Activated CD4-positive, alpha-beta T cell treated with anti-CD3 and anti-CD28 coated beads, Interleukin-2, amount 50 U/mL, for 24 hours (primary cell): ENCODE measurements around the gene SEC23IP.

ENCODE experiments used
- DNase-seq, 2 donors: peaks; one replicate each; pipeline ENCODE4 v3.0.0-alpha.2; 2020; ENCODE audit warnings: low read depth in 1 of 2, low spot score in 1 of 2

Gene SEC23IP

DNA sequence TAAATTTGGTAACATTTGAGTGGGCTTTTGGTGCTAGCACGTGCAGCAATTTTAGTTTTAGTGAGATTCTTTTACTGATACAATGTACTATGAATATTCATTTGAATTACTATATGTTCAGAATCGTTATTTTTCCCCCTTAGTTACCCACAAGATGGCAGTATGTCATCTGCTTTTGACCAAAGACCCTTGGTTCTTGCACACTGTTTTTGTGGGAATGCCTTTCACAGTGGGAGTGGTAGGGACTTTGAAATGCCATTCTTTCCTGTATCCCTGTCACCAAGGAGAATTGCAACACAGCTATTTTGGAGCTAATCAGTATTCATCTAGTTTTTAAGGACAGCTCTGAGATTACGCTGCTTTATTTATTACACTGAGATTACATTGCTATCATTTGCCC is 40.6 kb downstream of the SEC23IP start:
- DNase-seq = no peak

DNA sequence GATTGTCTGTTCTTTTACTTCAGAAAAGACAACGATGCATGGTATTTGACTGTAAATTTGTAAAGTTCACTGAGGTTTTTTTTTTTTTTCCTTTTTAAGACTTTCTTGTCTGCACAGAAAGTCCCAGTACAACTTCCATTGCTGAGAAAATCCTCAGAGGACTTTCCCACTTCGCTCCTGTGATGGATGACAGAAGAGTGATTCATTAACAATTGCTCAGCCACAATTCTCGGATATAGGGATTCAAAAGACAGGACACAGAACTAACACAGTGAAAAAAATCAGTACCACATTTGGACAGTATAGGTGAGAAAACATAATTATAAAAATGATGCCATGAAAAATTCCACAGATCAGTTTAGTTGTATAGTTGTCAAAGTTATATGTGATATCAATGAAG is 48.0 kb downstream of the SEC23IP start:
- no peak for DNase-seq

DNA sequence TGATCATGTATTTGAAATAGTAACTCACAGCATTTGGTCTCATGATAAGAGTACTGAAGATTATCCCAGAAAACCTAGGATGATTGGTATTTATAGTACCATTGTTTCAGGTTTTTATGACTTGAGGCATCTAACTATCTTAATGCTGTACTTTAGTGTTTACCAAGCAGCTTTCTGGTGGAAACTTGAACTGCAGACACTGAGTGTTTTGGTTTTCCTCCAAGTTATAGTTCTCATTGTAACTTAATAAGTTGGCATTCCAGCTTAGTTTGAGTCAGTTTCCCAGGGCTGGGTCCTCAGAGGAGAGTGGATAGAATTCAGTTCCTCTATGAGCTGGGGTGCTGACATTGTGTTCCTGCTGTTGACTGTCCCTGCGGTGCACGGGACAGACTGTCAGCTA is 50.4 kb downstream of the SEC23IP start:
- no peak for DNase-seq

DNA sequence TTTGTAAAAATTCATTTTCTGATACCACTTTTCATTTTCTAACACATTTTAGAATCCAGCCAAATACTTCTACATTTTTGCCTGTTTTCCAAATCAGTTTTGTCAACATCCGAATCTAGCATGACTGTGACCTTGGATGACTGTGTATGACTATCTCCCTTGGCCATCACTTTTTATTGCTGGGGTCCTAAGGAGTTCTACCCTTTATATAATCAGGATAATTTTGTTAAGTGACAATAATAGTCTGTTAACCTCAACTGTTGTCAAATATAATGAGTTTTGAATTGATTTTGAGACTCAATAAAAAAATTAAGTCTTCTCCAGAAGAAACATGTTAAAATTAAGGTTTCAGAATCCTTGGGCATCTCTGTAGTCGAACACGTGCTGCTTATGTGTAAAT is 53.3 kb downstream of the SEC23IP start:
- DNase-seq = no peak

DNA sequence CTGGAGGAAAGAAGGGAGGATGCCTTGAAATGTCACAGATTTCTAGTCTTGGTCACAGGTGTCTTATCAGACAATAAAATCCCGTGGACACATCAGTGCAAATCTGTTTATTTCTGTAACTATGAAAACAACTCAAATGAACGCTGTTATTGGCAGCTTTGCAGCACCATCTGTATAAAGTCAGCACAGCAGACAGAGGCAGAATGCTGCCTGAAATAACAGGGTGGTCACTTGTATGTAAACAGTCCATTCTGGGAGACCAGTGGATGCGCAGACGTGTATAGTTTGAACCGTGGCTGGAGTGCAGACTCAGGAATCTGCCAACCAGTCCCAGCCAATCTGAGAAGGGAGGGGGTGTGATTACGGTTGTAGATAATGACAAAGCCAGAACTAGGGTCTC is 54.8 kb downstream of the SEC23IP start:
- DNase-seq = no peak

DNA sequence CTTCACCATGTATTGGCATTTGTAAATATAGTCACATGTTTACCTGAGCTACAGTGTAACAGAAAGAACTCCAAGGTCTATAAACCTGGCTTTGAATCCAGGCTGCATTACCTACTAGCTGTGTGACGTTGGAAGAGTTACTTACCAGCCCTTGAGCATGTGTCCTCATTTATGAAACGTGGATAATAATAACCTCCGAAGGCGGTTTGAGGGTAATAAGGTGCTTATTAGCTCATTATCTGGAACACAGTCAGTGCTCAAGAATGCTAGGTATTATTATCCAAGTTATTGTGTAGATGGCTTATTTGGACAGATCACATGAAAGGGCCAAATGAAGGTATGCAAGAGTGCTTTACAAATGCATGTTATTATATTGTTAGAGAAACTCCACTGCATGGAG is 64.9 kb downstream of the SEC23IP start:
- no peak for DNase-seq

DNA sequence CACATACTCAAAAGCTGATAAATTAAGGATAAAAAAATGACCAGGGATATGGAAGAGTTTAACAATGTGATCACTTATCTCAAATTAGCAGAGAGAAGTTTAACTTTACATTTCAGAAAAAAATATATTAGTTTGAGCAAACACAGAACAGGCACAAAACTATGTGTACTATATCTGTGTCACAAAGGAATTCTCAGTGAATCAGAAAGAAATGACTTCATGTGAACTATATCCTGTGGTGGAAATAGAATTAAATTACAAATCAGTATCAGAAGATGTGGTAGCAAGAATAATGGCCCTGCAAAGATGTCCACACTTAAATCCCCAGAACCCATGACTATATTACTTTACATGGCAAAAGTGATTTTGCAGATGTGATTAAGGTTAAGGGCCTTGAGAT is 70.3 kb downstream of the SEC23IP start:
- DNase-seq = no peak

DNA sequence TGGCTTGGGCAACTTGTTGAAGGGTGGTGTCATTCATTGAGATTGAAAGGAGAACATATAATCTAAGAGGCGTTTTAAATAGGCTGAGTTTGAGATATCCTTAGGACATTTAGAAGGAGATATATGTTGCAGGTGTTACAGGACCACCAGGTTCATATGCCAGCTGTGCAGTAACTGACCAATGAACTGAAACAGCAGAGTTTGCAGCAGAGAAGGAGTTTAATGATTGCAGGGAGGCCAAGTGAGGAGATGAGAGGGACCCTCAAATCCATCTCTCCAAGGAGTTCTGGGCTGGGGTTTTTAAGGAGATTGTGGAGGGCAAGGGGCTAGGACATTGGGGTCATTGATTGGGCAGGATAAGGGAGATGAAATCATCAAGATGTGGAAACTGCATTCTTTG is 74.5 kb downstream of the SEC23IP start:
- no peak for DNase-seq

DNA sequence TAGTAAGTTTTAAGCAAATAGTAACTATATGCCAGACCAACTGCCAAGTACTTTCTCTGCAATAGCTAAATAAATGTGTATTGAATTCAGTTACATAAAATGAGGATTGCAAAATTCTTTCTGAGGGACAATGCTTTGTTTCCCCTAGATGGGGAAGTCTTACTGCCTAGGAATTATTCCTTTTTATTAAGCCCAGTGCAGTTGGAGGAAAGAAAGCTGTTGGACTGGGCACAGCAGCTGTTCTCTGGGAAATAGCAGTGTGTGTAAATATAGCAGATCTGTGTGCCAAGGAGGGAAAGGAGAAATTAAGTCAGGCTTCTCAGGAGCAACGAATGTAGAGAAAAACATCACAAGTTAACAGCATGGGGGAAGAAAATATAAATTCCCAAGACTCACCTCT is 77.1 kb downstream of the SEC23IP start:
- DNase-seq = no peak

DNA sequence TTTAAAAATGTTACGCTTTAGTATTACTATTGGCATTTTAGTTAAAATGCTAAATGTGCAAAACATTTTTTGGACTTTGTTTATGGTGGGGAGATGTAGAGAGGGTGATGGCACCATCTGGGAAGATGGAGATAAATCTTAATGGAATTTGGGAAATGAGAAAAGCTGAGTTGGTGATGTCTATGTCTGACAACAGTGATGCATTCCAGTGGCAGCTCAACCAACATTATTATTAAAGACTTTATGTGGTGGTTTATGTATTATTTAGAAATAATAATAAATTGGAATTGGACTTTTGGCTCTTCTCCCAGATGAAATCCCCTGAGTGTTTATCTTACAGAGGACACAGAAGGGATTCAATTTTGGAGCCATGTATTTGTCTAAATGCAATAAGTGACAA is 77.6 kb downstream of the SEC23IP start:
- DNase-seq = no peak

DNA sequence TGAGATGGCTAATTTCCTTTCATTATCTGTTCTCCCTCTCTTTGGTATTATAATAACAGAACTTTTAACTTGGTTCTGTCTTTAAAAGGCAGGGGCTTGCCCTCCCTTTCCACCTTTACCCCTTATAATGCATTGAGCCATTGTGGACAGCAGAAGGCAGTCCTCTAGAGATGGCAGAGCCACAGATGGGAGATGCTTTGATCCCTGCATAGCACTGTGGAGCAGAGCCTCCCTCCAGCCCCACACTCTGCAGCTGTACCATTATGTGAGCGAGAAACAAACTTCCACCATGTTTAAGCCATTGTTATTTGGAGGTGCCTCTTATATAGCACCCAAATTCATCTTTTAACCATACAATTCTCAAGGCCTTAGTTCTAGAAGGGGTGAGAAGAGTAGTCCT is 78.4 kb downstream of the SEC23IP start:
- no peak for DNase-seq

DNA sequence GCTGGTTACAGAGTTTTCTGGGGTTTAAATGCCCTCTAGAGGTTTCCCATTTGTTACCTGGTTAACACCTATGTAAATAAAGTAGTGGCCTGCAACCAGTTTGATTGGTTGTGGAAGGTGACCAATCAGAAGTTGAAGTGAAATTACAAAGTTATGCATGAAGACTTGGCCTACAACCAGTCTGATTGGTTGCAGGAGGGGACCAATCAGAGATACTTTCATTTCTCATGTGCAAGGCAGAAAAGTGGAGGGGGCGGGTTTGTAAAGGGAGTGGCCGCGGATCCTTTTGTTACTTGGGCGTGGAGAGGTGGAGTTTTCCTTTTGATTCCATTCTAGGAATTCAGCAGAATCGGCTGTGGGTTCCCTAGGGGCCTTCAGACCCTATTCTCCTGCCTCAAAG is 80.8 kb downstream of the SEC23IP start:
- DNase-seq = no peak

DNA sequence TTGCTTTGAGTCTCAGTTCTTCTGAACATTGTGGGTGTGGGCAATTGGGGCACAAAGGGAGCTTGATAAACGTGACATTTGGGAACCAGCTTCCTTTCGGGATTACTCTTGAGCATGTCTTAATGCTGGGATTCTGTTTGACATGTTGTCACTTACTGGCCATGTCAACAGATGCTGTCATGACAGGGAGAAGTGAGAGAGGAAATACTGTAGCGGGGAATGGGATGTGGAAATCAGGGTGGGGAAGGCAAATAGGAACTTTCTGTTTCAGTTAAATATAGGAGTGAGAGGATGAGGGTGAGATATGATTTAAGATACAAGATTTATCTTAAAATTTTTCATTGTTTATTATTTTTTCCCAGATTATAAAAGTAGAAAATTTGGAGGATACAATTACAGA is 83.9 kb downstream of the SEC23IP start:
- no peak for DNase-seq

DNA sequence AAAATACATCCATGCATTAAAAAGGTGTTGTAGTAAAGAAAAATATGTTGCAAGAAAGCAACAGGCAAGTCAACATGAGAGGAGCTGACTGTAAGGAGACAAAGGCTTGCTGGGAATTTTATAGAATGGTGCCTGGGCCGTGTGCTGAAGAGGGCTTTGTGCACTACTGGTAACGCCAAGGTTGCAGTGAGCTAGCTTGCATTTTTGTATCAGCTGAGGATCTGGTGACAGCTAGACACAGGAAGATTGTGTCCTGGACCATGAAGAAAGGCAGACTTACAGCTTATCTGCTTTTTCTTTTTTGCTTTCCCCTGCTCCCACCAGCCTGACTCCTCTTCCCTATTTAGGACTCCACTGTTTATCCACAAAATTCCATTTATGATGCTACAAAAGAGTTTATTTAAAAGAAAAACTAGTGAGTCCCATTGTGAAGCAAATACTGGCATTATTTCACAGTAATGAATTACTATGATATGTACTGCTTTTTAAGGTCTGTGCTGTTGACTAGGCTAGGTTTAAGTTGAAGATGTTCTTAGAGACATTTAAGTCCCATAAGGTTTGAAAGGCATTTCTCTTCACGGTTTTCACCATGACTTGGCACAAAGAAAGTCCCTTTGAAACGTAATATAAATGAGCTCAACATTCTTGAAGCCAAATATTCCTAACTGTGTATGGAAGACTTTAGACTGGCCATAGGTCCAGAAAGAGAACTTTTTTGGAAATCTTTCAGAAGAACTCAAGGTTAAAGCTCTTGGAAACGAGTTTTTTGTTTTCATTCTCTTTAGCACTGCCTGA is 88.6 kb downstream of the SEC23IP start:
- no peak for DNase-seq

DNA sequence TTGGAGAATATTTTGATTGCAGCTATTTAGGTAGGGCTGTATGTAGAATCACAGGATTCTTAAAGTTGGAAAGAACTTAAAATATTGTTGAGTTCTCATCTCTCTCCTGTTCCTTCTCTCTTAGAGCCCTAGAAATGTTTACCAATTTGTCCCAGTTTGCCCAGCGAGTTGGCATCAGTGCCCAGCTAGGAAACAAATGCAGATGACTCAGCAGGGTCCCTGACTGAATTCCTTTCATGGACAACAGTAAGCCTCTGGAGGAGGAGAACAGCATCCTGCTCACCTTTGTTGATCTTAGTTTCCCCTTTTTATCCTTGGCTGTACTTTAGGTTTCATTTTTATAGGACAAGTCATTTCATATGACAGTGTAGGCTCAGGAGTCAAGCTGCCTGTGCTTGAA is 89.3 kb downstream of the SEC23IP start:
- DNase-seq = no peak

DNA sequence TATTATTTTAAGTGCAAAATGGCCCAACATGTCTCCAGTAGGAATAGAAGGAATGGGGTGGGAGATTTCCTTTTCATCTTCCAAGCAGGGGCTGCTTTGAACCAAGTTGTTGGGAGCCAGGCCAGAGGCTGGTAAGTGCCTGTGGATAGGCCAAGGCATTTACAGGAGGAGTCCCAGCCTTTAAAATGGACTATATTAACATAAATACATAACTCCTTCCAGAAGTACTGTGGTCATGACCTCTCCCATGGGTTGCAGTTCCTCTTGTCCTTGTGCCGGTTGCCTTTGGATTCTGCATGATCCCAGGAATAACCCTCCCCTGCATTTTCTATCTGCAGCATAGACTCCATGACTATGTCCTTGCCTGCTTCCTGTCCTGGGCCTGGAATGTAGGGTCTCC is 95.8 kb downstream of the SEC23IP start:
- no peak for DNase-seq

DNA sequence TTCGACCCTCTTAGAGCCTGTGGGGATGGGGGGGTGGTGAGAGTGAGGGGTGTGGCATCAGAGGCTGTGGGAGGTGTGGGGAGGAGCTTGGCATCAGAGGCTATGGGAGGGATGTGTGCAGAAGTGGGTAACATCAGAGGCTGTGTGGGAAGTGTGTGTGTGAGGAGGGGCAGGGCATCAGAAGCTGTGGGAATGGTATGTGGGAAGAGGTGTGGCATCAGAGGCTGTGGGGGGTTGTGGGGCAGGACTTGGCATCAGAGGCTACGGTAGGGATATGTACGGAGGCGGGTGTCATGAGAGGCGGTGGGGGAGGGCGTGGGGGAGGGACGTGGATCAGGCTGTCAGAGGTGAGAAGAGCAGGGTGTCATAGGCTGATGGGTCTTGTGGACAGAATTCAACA is 97.4 kb downstream of the SEC23IP start:
- DNase-seq = no peak

DNA sequence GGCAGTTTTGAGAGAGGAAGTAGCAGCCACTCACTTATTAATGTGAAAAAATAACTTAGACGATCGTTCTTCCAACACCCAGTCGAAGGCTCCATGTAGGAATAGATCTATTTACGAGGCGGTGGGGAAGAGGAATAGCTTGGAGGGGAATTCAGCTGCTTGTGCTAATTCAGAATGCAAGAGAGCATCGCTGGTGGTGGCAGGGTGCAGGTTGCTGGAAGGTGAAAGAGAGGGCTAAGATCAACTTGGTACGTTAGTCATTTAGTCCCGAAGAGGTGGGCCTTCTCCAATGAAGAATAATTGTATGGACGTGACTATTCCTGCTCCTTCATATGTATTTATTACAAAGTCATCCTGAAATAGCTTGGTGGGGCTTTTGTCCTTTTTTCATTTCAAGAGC is 98.5 kb downstream of the SEC23IP start:
- no peak for DNase-seq

DNA sequence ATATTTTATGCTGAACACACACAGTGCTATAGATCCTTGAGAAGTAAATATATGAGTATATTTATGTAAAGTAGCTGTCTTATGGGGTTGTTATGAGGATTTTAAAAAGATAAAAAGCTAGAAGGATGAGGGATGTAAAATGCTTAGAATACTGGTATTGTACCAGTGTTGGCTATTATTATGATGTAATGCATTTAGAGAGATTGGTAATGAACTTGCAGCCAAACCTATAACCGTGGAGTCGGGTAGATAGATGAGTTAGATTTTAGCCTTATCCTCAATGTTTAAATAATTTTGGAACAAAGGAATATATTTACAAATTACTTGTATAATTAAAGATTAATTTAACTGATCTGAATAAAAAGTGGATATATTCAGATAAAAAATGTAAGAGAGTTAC is 99.3 kb downstream of the SEC23IP start:
- no peak for DNase-seq
